GM23338 (cell line): Measurements from ENCODE around the gene JPH3. TPM values are rescaled to one million over a fixed set of nuclear protein-coding genes. Genes with fewer than 3 reads are reported as not detected.

ENCODE experiments used
- ATAC-seq: fragments of 200-7000 bp; cut with Tn5 transposase; 3 replicates; pipeline ENCODE4 v1.9.1; 2020
- DNase-seq: peaks from one replicate; pipeline ENCODE4 v3.0.0-alpha.2; 2015; ENCODE audit warnings: low spot score
- H2AFZ ChIP-seq: fragments of 200-600 bp; sonication (generic); 2 replicates; pipeline ENCODE4 v1.8.0; 2016; ENCODE audit warnings: antibody characterized with exemption, mild to moderate bottlenecking, moderate library complexity
- H3F3A ChIP-seq: fragments of 200-600 bp; sonication (generic); replicated peaks from 2 replicates; pipeline ENCODE4 v1.8.0; 2017; ENCODE audit warnings: antibody characterized with exemption, mixed run types, low read depth
- H3K27ac ChIP-seq: fragments of 200-600 bp; sonication (generic); 2 replicates; pipeline ENCODE4 v1.6.1; 2016; ENCODE audit warnings: low read depth
- H3K27me3 ChIP-seq: fragments of 200-600 bp; sonication (generic); 2 replicates; pipeline ENCODE4 v1.8.0; 2016; ENCODE audit warnings: mild to moderate bottlenecking, mixed run types, moderate library complexity; ENCODE audit not compliant: insufficient read depth
- H3K36me3 ChIP-seq: fragments of 200-600 bp; sonication (generic); 2 replicates; pipeline ENCODE4 v1.8.0; 2016; ENCODE audit warnings: mild to moderate bottlenecking; ENCODE audit not compliant: insufficient read depth
- H3K4me1 ChIP-seq: fragments of 200-600 bp; sonication (generic); 2 replicates; pipeline ENCODE4 v1.8.0; 2016; ENCODE audit warnings: mild to moderate bottlenecking, moderate library complexity; ENCODE audit not compliant: insufficient read depth
- H3K4me2 ChIP-seq: fragments of 200-600 bp; sonication (generic); 2 replicates; pipeline ENCODE4 v1.7.1; 2017; ENCODE audit warnings: mixed run types
- H3K4me3 ChIP-seq: fragments of 200-600 bp; sonication (generic); 2 replicates; pipeline ENCODE4 v1.6.1; 2016; ENCODE audit warnings: mixed run types
- H3K79me2 ChIP-seq: fragments of 200-600 bp; sonication (generic); replicated peaks from 2 replicates; pipeline ENCODE4 v1.8.0; 2017; ENCODE audit warnings: mild to moderate bottlenecking; ENCODE audit not compliant: insufficient read depth
- H3K9me2 ChIP-seq: fragments of 200-600 bp; sonication (generic); 2 replicates; pipeline ENCODE4 v1.8.0; 2017; ENCODE audit not compliant: insufficient read depth
- H4K20me1 ChIP-seq: fragments of 200-600 bp; sonication (generic); replicated peaks from 2 replicates; pipeline ENCODE4 v1.8.0; 2017; ENCODE audit warnings: mild to moderate bottlenecking; ENCODE audit not compliant: insufficient read depth
- H3K27ac Mint-ChIP-seq: 2 replicates; pipeline ENCODE4 v1.8.0; 2020; ENCODE audit warnings: inconsistent platforms, mild to moderate bottlenecking, moderate library complexity, mixed read lengths
- H3K27me3 Mint-ChIP-seq: 3 replicates; pipeline ENCODE4 v1.8.0; 2022; ENCODE audit warnings: low read depth, mild to moderate bottlenecking, moderate library complexity, mixed read lengths, inconsistent platforms; ENCODE audit not compliant: insufficient read depth, poor library complexity
- H3K36me3 Mint-ChIP-seq: 3 replicates; pipeline ENCODE4 v1.8.0; 2021; ENCODE audit warnings: low read depth, mild to moderate bottlenecking, inconsistent platforms, moderate library complexity, mixed read lengths
- H3K4me1 Mint-ChIP-seq: 3 replicates; pipeline ENCODE4 v1.8.0; 2020; ENCODE audit warnings: mild to moderate bottlenecking, inconsistent platforms, mixed read lengths
- H3K4me3 Mint-ChIP-seq: 3 replicates; pipeline ENCODE4 v1.8.0; 2021; ENCODE audit warnings: moderate library complexity, mild to moderate bottlenecking, inconsistent platforms, mixed read lengths
- H3K9me3 Mint-ChIP-seq: 3 replicates; pipeline ENCODE4 v1.8.0; 2020; ENCODE audit warnings: moderate library complexity, mild to moderate bottlenecking, inconsistent platforms, mixed read lengths
- CREB1 ChIP-seq: fragments of 250-450 bp; sonication (Bioruptor Pico); IDR thresholded peaks from 2 replicates; pipeline ENCODE4 v1.5.0; 2020; ENCODE audit warnings: low read depth, mild to moderate bottlenecking, moderate library complexity
- EZH2 ChIP-seq: fragments of 200-600 bp; sonication (generic); IDR thresholded peaks from one replicate; pipeline ENCODE4 v1.8.0; 2017; ENCODE audit warnings: antibody characterized with exemption, mild to moderate bottlenecking, low read depth; ENCODE audit not compliant: unreplicated experiment
- EZH2phosphoT487 ChIP-seq: fragments of 200-600 bp; sonication (generic); IDR thresholded peaks from one replicate; pipeline ENCODE4 v1.8.1; 2018; ENCODE audit warnings: antibody characterized with exemption; ENCODE audit not compliant: unreplicated experiment
- JUNB ChIP-seq: IDR thresholded peaks from one replicate; pipeline ENCODE4 v1.6.1; 2016; ENCODE audit warnings: antibody characterized with exemption; ENCODE audit not compliant: unreplicated experiment
- NANOG ChIP-seq: IDR thresholded peaks from 2 replicates; pipeline ENCODE4 v1.6.1; 2016; ENCODE audit warnings: antibody characterized with exemption, borderline replicate concordance
- POLR2AphosphoS5 ChIP-seq: IDR thresholded peaks from 2 replicates; pipeline ENCODE4 v1.6.1; 2016; ENCODE audit warnings: antibody characterized with exemption, low read depth
- STAT1 ChIP-seq: IDR thresholded peaks from one replicate; pipeline ENCODE4 v1.6.1; 2016; ENCODE audit warnings: antibody characterized with exemption; ENCODE audit not compliant: unreplicated experiment
- ZNF114 ChIP-seq: fragments of 250-450 bp; sonication (Bioruptor Pico); IDR thresholded peaks from 2 replicates; pipeline ENCODE4 v1.5.0; 2020; ENCODE audit warnings: mild to moderate bottlenecking, moderate library complexity
- ZNF331 ChIP-seq: fragments of 250-450 bp; sonication (Bioruptor Pico); IDR thresholded peaks from 2 replicates; pipeline ENCODE4 v1.5.0; 2020; ENCODE audit warnings: low read depth, mild to moderate bottlenecking, moderate library complexity
- polyA plus RNA-seq: library from polyadenylated mRNA; unstranded; fragments of >200 nt; fragmentation: Nextera tagmentation; extraction: Ambion mirVana; gene quantifications from 2 replicates; pipeline ENCODE4 v1.2.1, GENCODE V29; 2016
- total RNA-seq: library from RNA; depleted of rRNA; stranded (reverse); fragments of >200 nt; shearing (Covaris generic); gene quantifications from 2 replicates; pipeline ENCODE4 v1.2.3, GENCODE V29; 2014
- TF ChIP-seq, protein P1 (sequence below): IDR thresholded peaks from 2 replicates; pipeline ENCODE4 v1.6.1; 2016; ENCODE audit warnings: antibody characterized with exemption
- TF ChIP-seq, protein P2 (sequence below), 2 experiments: fragments of 200-600 bp in 1 of 2; sonication (generic) in 1 of 2; conservative IDR thresholded peaks; 2 replicates each; pipeline versions ENCODE4 v1.5.1 to v1.6.1; 2016 to 2017; ENCODE audit warnings: antibody characterized with exemption in 2 of 2, low read depth in 2 of 2, mild to moderate bottlenecking in 2 of 2, moderate library complexity in 1 of 2
- TF ChIP-seq, protein P3 (sequence below): IDR thresholded peaks from one replicate; pipeline ENCODE4 v1.6.1; 2018; ENCODE audit warnings: antibody characterized with exemption; ENCODE audit not compliant: unreplicated experiment
- TF ChIP-seq, protein P4 (sequence below): fragments of 250-450 bp; sonication (Bioruptor Pico); IDR thresholded peaks from 2 replicates; pipeline ENCODE4 v1.5.0; 2020; ENCODE audit warnings: mild to moderate bottlenecking, moderate library complexity

JPH3 gene
- total and polyA plus RNA-seq, 2 experiments from 2014 or later: 8.4 to 38.3 TPM

DNA sequence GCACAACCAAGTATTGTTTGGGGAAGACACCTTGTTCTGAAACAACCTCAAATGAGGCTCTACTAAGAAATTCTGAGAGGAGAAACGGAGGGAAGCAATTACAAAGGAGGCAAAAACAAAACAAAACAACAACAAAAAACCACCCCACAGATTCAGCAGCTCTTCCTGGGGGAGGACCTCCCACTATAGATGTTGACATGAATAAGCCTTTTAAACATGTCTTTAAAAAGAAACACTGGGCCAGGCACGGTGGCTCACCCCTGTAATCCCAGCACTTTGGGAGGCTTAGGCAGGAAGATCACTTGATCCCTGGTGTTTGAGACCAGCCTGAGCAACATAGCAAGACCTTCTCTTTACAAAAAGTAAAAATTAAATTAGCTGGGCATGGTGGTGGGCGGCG lies 22.6 kb upstream of the JPH3 start:
- no peaks in the 10 kb centered on the region for H3K27me3 ChIP-seq
- no peak overlapping the region for H2AFZ ChIP-seq
- H3K4me1 ChIP-seq: peaks cover 30% of the 10 kb centered on the region
- H3F3A ChIP-seq: peaks cover 14% of the 10 kb centered on the region
- Mint-ChIP-seq H3K9me3 (no peaks in the 10 kb centered on the region), H3K36me3 (no peaks in the 10 kb centered on the region; the same call in 2 of the 3 replicates), H3K27me3 (peaks cover 2% of the 10 kb centered on the region), H3K4me3 (no peak overlapping the region), H3K4me1 (peaks cover 42% of the 10 kb centered on the region), H3K27ac (no peak overlapping the region)
- DNase-seq: no peak
- H3K9me2 ChIP-seq: no peaks in the 10 kb centered on the region
- H3K36me3 ChIP-seq: no peaks in the 10 kb centered on the region
- ATAC-seq: no peak
- TF ChIP-seq CREB1 (no peak), STAT1 (no peak), EZH2 (no peak), JUNB (no peak), ZNF331 (CRISPR knock-in tag) (no peak), POLR2AphosphoS5 (no peak), EZH2phosphoT487 (no peak), NANOG (no peak), ZNF114 (CRISPR knock-in tag) (no peak)
- TF ChIP-seq, protein P1, sequence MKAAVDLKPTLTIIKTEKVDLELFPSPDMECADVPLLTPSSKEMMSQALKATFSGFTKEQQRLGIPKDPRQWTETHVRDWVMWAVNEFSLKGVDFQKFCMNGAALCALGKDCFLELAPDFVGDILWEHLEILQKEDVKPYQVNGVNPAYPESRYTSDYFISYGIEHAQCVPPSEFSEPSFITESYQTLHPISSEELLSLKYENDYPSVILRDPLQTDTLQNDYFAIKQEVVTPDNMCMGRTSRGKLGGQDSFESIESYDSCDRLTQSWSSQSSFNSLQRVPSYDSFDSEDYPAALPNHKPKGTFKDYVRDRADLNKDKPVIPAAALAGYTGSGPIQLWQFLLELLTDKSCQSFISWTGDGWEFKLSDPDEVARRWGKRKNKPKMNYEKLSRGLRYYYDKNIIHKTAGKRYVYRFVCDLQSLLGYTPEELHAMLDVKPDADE: no peak
- TF ChIP-seq, protein P2, sequence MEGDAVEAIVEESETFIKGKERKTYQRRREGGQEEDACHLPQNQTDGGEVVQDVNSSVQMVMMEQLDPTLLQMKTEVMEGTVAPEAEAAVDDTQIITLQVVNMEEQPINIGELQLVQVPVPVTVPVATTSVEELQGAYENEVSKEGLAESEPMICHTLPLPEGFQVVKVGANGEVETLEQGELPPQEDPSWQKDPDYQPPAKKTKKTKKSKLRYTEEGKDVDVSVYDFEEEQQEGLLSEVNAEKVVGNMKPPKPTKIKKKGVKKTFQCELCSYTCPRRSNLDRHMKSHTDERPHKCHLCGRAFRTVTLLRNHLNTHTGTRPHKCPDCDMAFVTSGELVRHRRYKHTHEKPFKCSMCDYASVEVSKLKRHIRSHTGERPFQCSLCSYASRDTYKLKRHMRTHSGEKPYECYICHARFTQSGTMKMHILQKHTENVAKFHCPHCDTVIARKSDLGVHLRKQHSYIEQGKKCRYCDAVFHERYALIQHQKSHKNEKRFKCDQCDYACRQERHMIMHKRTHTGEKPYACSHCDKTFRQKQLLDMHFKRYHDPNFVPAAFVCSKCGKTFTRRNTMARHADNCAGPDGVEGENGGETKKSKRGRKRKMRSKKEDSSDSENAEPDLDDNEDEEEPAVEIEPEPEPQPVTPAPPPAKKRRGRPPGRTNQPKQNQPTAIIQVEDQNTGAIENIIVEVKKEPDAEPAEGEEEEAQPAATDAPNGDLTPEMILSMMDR (conservative IDR thresholded peaks at IDR 0.05; ENCODE audit: low read depth in 2 of 2): no peak
- TF ChIP-seq, protein P3, sequence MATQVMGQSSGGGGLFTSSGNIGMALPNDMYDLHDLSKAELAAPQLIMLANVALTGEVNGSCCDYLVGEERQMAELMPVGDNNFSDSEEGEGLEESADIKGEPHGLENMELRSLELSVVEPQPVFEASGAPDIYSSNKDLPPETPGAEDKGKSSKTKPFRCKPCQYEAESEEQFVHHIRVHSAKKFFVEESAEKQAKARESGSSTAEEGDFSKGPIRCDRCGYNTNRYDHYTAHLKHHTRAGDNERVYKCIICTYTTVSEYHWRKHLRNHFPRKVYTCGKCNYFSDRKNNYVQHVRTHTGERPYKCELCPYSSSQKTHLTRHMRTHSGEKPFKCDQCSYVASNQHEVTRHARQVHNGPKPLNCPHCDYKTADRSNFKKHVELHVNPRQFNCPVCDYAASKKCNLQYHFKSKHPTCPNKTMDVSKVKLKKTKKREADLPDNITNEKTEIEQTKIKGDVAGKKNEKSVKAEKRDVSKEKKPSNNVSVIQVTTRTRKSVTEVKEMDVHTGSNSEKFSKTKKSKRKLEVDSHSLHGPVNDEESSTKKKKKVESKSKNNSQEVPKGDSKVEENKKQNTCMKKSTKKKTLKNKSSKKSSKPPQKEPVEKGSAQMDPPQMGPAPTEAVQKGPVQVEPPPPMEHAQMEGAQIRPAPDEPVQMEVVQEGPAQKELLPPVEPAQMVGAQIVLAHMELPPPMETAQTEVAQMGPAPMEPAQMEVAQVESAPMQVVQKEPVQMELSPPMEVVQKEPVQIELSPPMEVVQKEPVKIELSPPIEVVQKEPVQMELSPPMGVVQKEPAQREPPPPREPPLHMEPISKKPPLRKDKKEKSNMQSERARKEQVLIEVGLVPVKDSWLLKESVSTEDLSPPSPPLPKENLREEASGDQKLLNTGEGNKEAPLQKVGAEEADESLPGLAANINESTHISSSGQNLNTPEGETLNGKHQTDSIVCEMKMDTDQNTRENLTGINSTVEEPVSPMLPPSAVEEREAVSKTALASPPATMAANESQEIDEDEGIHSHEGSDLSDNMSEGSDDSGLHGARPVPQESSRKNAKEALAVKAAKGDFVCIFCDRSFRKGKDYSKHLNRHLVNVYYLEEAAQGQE: no peak
- TF ChIP-seq, protein P4, sequence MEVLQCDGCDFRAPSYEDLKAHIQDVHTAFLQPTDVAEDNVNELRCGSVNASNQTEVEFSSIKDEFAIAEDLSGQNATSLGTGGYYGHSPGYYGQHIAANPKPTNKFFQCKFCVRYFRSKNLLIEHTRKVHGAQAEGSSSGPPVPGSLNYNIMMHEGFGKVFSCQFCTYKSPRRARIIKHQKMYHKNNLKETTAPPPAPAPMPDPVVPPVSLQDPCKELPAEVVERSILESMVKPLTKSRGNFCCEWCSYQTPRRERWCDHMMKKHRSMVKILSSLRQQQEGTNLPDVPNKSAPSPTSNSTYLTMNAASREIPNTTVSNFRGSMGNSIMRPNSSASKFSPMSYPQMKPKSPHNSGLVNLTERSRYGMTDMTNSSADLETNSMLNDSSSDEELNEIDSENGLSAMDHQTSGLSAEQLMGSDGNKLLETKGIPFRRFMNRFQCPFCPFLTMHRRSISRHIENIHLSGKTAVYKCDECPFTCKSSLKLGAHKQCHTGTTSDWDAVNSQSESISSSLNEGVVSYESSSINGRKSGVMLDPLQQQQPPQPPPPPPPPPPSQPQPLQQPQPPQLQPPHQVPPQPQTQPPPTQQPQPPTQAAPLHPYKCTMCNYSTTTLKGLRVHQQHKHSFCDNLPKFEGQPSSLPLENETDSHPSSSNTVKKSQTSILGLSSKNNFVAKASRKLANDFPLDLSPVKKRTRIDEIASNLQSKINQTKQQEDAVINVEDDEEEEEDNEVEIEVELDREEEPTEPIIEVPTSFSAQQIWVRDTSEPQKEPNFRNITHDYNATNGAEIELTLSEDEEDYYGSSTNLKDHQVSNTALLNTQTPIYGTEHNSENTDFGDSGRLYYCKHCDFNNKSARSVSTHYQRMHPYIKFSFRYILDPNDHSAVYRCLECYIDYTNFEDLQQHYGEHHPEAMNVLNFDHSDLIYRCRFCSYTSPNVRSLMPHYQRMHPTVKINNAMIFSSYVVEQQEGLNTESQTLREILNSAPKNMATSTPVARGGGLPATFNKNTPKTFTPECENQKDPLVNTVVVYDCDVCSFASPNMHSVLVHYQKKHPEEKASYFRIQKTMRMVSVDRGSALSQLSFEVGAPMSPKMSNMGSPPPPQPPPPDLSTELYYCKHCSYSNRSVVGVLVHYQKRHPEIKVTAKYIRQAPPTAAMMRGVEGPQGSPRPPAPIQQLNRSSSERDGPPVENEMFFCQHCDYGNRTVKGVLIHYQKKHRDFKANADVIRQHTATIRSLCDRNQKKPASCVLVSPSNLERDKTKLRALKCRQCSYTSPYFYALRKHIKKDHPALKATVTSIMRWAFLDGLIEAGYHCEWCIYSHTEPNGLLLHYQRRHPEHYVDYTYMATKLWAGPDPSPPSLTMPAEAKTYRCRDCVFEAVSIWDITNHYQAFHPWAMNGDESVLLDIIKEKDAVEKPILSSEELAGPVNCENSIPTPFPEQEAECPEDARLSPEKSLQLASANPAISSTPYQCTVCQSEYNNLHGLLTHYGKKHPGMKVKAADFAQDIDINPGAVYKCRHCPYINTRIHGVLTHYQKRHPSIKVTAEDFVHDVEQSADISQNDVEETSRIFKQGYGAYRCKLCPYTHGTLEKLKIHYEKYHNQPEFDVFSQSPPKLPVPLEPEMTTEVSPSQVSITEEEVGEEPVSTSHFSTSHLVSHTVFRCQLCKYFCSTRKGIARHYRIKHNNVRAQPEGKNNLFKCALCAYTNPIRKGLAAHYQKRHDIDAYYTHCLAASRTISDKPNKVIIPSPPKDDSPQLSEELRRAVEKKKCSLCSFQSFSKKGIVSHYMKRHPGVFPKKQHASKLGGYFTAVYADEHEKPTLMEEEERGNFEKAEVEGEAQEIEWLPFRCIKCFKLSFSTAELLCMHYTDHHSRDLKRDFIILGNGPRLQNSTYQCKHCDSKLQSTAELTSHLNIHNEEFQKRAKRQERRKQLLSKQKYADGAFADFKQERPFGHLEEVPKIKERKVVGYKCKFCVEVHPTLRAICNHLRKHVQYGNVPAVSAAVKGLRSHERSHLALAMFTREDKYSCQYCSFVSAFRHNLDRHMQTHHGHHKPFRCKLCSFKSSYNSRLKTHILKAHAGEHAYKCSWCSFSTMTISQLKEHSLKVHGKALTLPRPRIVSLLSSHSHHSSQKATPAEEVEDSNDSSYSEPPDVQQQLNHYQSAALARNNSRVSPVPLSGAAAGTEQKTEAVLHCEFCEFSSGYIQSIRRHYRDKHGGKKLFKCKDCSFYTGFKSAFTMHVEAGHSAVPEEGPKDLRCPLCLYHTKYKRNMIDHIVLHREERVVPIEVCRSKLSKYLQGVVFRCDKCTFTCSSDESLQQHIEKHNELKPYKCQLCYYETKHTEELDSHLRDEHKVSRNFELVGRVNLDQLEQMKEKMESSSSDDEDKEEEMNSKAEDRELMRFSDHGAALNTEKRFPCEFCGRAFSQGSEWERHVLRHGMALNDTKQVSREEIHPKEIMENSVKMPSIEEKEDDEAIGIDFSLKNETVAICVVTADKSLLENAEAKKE (CRISPR knock-in tag): no peak
- H4K20me1 ChIP-seq: no peaks in the 10 kb centered on the region
- no peak overlapping the region for H3K4me3 ChIP-seq
- no peaks in the 10 kb centered on the region for H3K79me2 ChIP-seq
- no peak overlapping the region for H3K4me2 ChIP-seq
- H3K27ac ChIP-seq: no peak overlapping the region
